Liver (tissue), 9 donors: ENCODE data around the gene HYAL4. TPM values are rescaled to one million over a fixed set of nuclear protein-coding genes. Genes with fewer than 3 reads are reported as not detected.

ENCODE experiments used
- DNase-seq: peaks from one replicate; pipeline ENCODE4 v3.0.0-alpha.2; 2017; ENCODE audit warnings: low spot score
- H3K27ac ChIP-seq, 2 donors: one replicate each; pipeline ENCODE4 v1.7.0; 2013; ENCODE audit warnings: inconsistent platforms in 2 of 2, low read length in 2 of 2, control low read depth in 1 of 2, low read depth in 1 of 2, mild to moderate bottlenecking in 1 of 2
- H3K27me3 ChIP-seq, 4 donors: one replicate each; pipeline versions ENCODE4 v1.6.1 to v1.7.0; 2013; ENCODE audit warnings: low read length in 3 of 4, inconsistent platforms in 1 of 4, mild to moderate bottlenecking in 1 of 4, moderate library complexity in 1 of 4; ENCODE audit not compliant: control insufficient read depth in 4 of 4, insufficient read depth in 4 of 4
- H3K36me3 ChIP-seq, 4 donors: one replicate each; pipeline versions ENCODE4 v1.6.1 to v1.7.0; 2013; ENCODE audit warnings: low read length in 3 of 4, mild to moderate bottlenecking in 3 of 4, low read depth in 1 of 4, moderate library complexity in 1 of 4; ENCODE audit not compliant: control insufficient read depth in 4 of 4, insufficient read depth in 3 of 4
- H3K4me1 ChIP-seq, 4 donors: one replicate each; pipeline versions ENCODE4 v1.6.1 to v1.7.0; 2013; ENCODE audit warnings: low read length in 3 of 4, mild to moderate bottlenecking in 3 of 4, moderate library complexity in 1 of 4; ENCODE audit not compliant: control insufficient read depth in 4 of 4, insufficient read depth in 4 of 4
- H3K4me3 ChIP-seq, 3 donors: one replicate each; pipeline versions ENCODE4 v1.6.1 to v1.7.0; 2013; ENCODE audit warnings: low read length in 3 of 3, control low read depth in 1 of 3, low read depth in 1 of 3, mild to moderate bottlenecking in 1 of 3
- H3K9ac ChIP-seq, 2 donors: one replicate each; pipeline ENCODE4 v1.7.0; 2013; ENCODE audit warnings: low read length in 2 of 2, mild to moderate bottlenecking in 2 of 2, moderate library complexity in 2 of 2, control low read depth in 1 of 2, low read depth in 1 of 2
- H3K9me3 ChIP-seq, 4 donors: one replicate each; pipeline versions ENCODE4 v1.6.1 to v1.7.0; 2013; ENCODE audit warnings: low read length in 3 of 4; ENCODE audit not compliant: control insufficient read depth in 4 of 4
- ATF3 ChIP-seq: IDR thresholded peaks from 2 replicates; pipeline ENCODE4 v1.6.1; 2016; ENCODE audit warnings: antibody characterized with exemption
- EGR1 ChIP-seq, 2 donors: IDR thresholded peaks; 2 replicates each; pipeline ENCODE4 v1.6.1; 2016 to 2018; ENCODE audit warnings: antibody characterized with exemption in 2 of 2, low read depth in 2 of 2
- FOXA2 ChIP-seq: IDR thresholded peaks from 2 replicates; pipeline ENCODE4 v1.6.1; 2016; ENCODE audit warnings: antibody characterized with exemption
- GABPA ChIP-seq, 2 donors: IDR thresholded peaks in 1 of 2; conservative IDR thresholded peaks in 1 of 2; 2 replicates each; pipeline ENCODE4 v1.6.1; 2016; ENCODE audit warnings: antibody characterized with exemption in 2 of 2, mild to moderate bottlenecking in 1 of 2, moderate library complexity in 1 of 2
- HNF4A ChIP-seq, 2 donors: conservative IDR thresholded peaks; 2 replicates each; pipeline ENCODE4 v1.6.1; 2016; ENCODE audit warnings: antibody characterized with exemption in 2 of 2, mild to moderate bottlenecking in 2 of 2
- HNF4G ChIP-seq: IDR thresholded peaks from 2 replicates; pipeline ENCODE4 v1.6.1; 2016; ENCODE audit warnings: antibody characterized with exemption
- JUND ChIP-seq, 2 donors: IDR thresholded peaks; 2 replicates each; pipeline ENCODE4 v1.6.1; 2016; ENCODE audit warnings: antibody characterized with exemption in 2 of 2
- MAX ChIP-seq: IDR thresholded peaks from 2 replicates; pipeline ENCODE4 v1.6.1; 2016; ENCODE audit warnings: antibody characterized with exemption
- NR2F2 ChIP-seq: IDR thresholded peaks from 2 replicates; pipeline ENCODE4 v1.6.1; 2016; ENCODE audit warnings: antibody characterized with exemption
- RAD21 ChIP-seq, 2 donors: IDR thresholded peaks; 2 replicates each; pipeline ENCODE4 v1.6.1; 2016; ENCODE audit warnings: antibody characterized with exemption in 2 of 2, mild to moderate bottlenecking in 2 of 2
- REST ChIP-seq: IDR thresholded peaks from 2 replicates; pipeline ENCODE4 v1.6.1; 2016; ENCODE audit warnings: antibody characterized with exemption, mild to moderate bottlenecking
- RXRA ChIP-seq, 2 donors: IDR thresholded peaks; 2 replicates each; pipeline ENCODE4 v1.6.1; 2017 to 2018; ENCODE audit warnings: antibody characterized with exemption in 2 of 2, mild to moderate bottlenecking in 1 of 2
- SP1 ChIP-seq: IDR thresholded peaks from 2 replicates; pipeline ENCODE4 v1.6.1; 2018; ENCODE audit warnings: antibody characterized with exemption, mild to moderate bottlenecking
- TAF1 ChIP-seq: conservative IDR thresholded peaks from 2 replicates; pipeline ENCODE4 v1.6.1; 2016; ENCODE audit warnings: antibody characterized with exemption, mild to moderate bottlenecking
- YY1 ChIP-seq: IDR thresholded peaks from 2 replicates; pipeline ENCODE4 v1.6.1; 2016; ENCODE audit warnings: antibody characterized with exemption, mild to moderate bottlenecking
- ZBTB33 ChIP-seq: IDR thresholded peaks from 2 replicates; pipeline ENCODE4 v1.6.1; 2016; ENCODE audit warnings: antibody characterized with exemption
- WGBS: extraction: QIAGEN DNeasy Blood & Tissue Kit; methylation state at CpG from one replicate; pipeline ENCODE4 v1.1.7; 2013; 5-methylcytosine and 5-hydroxymethylcytosine counted together
- polyA plus RNA-seq, 2 donors: library from polyadenylated mRNA; stranded (reverse) in 1 of 2; unstranded in 1 of 2; fragments of 200-250 nt in 1 of 2; fragments of >200 nt in 1 of 2; fragmentation: Nextera tagmentation in 1 of 2; extraction: Ambion mirVana in 1 of 2; gene quantifications; one replicate each; pipeline versions ENCODE4 v1.2.1 to v1.2.3, GENCODE V29; 2013 to 2015
- total RNA-seq, 2 donors: library from RNA; depleted of rRNA; stranded (reverse); fragments of >200 nt; gene quantifications; one replicate each; pipeline ENCODE4 v1.2.3, GENCODE V29; 2014
- donor health status: healthy.
- donor health status: healthy.
- donor health status: healthy.
- donor health status: healthy.
- donor health status: healthy.

The HYAL4 gene
- total and polyA plus RNA-seq, 4 donors, result not detected

- WGBS, result 85% methylated on average over 3 of the region's 3 CpGs
- H3K4me3 ChIP-seq, result no peak overlapping the region
Observed at GRCh38 chr7:123823898-123824753, 20.8 kb upstream of the HYAL4 start.

More at GRCh38 chr7:123823898-123824753, 20.8 kb upstream of the HYAL4 start:
- DNase-seq, result no peak
- H3K27ac ChIP-seq, result no peak overlapping the region
- no peak for TF ChIP-seq SP1
- no peak for TF ChIP-seq REST
- no peak for TF ChIP-seq NR2F2
- no peak for TF ChIP-seq HNF4A (conservative IDR thresholded peaks at IDR 0.05)
- TF ChIP-seq EGR1 (IDR thresholded peaks at IDR 0.05; ENCODE audit: low read depth in 2 of 2), result no peak
- TF ChIP-seq GABPA (IDR thresholded peaks at IDR 0.05 in 1 of 2, conservative IDR thresholded peaks at IDR 0.05 in 1 of 2), result no peak
- no peak for TF ChIP-seq TAF1
- TF ChIP-seq ATF3, result no peak
- no peak for TF ChIP-seq FOXA2
- no peak for TF ChIP-seq HNF4G
- TF ChIP-seq RAD21 (IDR thresholded peaks at IDR 0.05), result no peak
- no peak for TF ChIP-seq MAX
- TF ChIP-seq RXRA (IDR thresholded peaks at IDR 0.05), result no peak
- no peak for TF ChIP-seq JUND (IDR thresholded peaks at IDR 0.05)
- TF ChIP-seq YY1, result no peak
- TF ChIP-seq ZBTB33, result no peak
- no peaks in the 10 kb centered on the region for H3K9me3 ChIP-seq
- H3K4me1 ChIP-seq, result peaks cover 0 to 7% (median 4%) of the 10 kb centered on the region in 4 donors
- H3K9ac ChIP-seq, result no peak overlapping the region
- no peaks in the 10 kb centered on the region for H3K36me3 ChIP-seq
- no peaks in the 10 kb centered on the region for H3K27me3 ChIP-seq
